Liver (tissue), 9 donors: ENCODE measurements around the gene KRTAP10-5. TPM values are rescaled to one million over a fixed set of nuclear protein-coding genes. Genes with fewer than 3 reads are reported as not detected.

Experiments
- DNase-seq: peaks from one replicate; pipeline ENCODE4 v3.0.0-alpha.2; 2017; ENCODE audit warnings: low spot score
- H3K27ac ChIP-seq, 2 donors: one replicate each; pipeline ENCODE4 v1.7.0; 2013; ENCODE audit warnings: inconsistent platforms in 2 of 2, low read length in 2 of 2, control low read depth in 1 of 2, low read depth in 1 of 2, mild to moderate bottlenecking in 1 of 2
- H3K27me3 ChIP-seq, 4 donors: one replicate each; pipeline versions ENCODE4 v1.6.1 to v1.7.0; 2013; ENCODE audit warnings: low read length in 3 of 4, inconsistent platforms in 1 of 4, mild to moderate bottlenecking in 1 of 4, moderate library complexity in 1 of 4; ENCODE audit not compliant: control insufficient read depth in 4 of 4, insufficient read depth in 4 of 4
- H3K36me3 ChIP-seq, 4 donors: one replicate each; pipeline versions ENCODE4 v1.6.1 to v1.7.0; 2013; ENCODE audit warnings: low read length in 3 of 4, mild to moderate bottlenecking in 3 of 4, low read depth in 1 of 4, moderate library complexity in 1 of 4; ENCODE audit not compliant: control insufficient read depth in 4 of 4, insufficient read depth in 3 of 4
- H3K4me1 ChIP-seq, 4 donors: one replicate each; pipeline versions ENCODE4 v1.6.1 to v1.7.0; 2013; ENCODE audit warnings: low read length in 3 of 4, mild to moderate bottlenecking in 3 of 4, moderate library complexity in 1 of 4; ENCODE audit not compliant: control insufficient read depth in 4 of 4, insufficient read depth in 4 of 4
- H3K4me3 ChIP-seq, 3 donors: one replicate each; pipeline versions ENCODE4 v1.6.1 to v1.7.0; 2013; ENCODE audit warnings: low read length in 3 of 3, control low read depth in 1 of 3, low read depth in 1 of 3, mild to moderate bottlenecking in 1 of 3
- H3K9ac ChIP-seq, 2 donors: one replicate each; pipeline ENCODE4 v1.7.0; 2013; ENCODE audit warnings: low read length in 2 of 2, mild to moderate bottlenecking in 2 of 2, moderate library complexity in 2 of 2, control low read depth in 1 of 2, low read depth in 1 of 2
- H3K9me3 ChIP-seq, 4 donors: one replicate each; pipeline versions ENCODE4 v1.6.1 to v1.7.0; 2013; ENCODE audit warnings: low read length in 3 of 4; ENCODE audit not compliant: control insufficient read depth in 4 of 4
- CTCF ChIP-seq: fragments of 150-350 bp; IDR thresholded peaks from 2 replicates; pipeline ENCODE4 v1.5.1; 2017; ENCODE audit warnings: improper control_type of control experiment, low read depth, low read length; ENCODE audit not compliant: missing input control
- FOXA2 ChIP-seq: IDR thresholded peaks from 2 replicates; pipeline ENCODE4 v1.6.1; 2016; ENCODE audit warnings: antibody characterized with exemption
- GABPA ChIP-seq, 2 donors: IDR thresholded peaks in 1 of 2; conservative IDR thresholded peaks in 1 of 2; 2 replicates each; pipeline ENCODE4 v1.6.1; 2016; ENCODE audit warnings: antibody characterized with exemption in 2 of 2, mild to moderate bottlenecking in 1 of 2, moderate library complexity in 1 of 2
- HNF4G ChIP-seq: IDR thresholded peaks from 2 replicates; pipeline ENCODE4 v1.6.1; 2016; ENCODE audit warnings: antibody characterized with exemption
- NR2F2 ChIP-seq: IDR thresholded peaks from 2 replicates; pipeline ENCODE4 v1.6.1; 2016; ENCODE audit warnings: antibody characterized with exemption
- REST ChIP-seq: IDR thresholded peaks from 2 replicates; pipeline ENCODE4 v1.6.1; 2016; ENCODE audit warnings: antibody characterized with exemption, mild to moderate bottlenecking
- RXRA ChIP-seq, 2 donors: IDR thresholded peaks; 2 replicates each; pipeline ENCODE4 v1.6.1; 2017 to 2018; ENCODE audit warnings: antibody characterized with exemption in 2 of 2, mild to moderate bottlenecking in 1 of 2
- SP1 ChIP-seq: IDR thresholded peaks from 2 replicates; pipeline ENCODE4 v1.6.1; 2018; ENCODE audit warnings: antibody characterized with exemption, mild to moderate bottlenecking
- YY1 ChIP-seq: IDR thresholded peaks from 2 replicates; pipeline ENCODE4 v1.6.1; 2016; ENCODE audit warnings: antibody characterized with exemption, mild to moderate bottlenecking
- ZBTB33 ChIP-seq: IDR thresholded peaks from 2 replicates; pipeline ENCODE4 v1.6.1; 2016; ENCODE audit warnings: antibody characterized with exemption
- WGBS: extraction: QIAGEN DNeasy Blood & Tissue Kit; methylation state at CpG from one replicate; pipeline ENCODE4 v1.1.7; 2013; 5-methylcytosine and 5-hydroxymethylcytosine counted together
- polyA plus RNA-seq, 2 donors: library from polyadenylated mRNA; stranded (reverse) in 1 of 2; unstranded in 1 of 2; fragments of 200-250 nt in 1 of 2; fragments of >200 nt in 1 of 2; fragmentation: Nextera tagmentation in 1 of 2; extraction: Ambion mirVana in 1 of 2; gene quantifications; one replicate each; pipeline versions ENCODE4 v1.2.1 to v1.2.3, GENCODE V29; 2013 to 2015
- total RNA-seq, 2 donors: library from RNA; depleted of rRNA; stranded (reverse); fragments of >200 nt; gene quantifications; one replicate each; pipeline ENCODE4 v1.2.3, GENCODE V29; 2014
- TF ChIP-seq, protein P1 (sequence below): IDR thresholded peaks from 2 replicates; pipeline ENCODE4 v1.6.1; 2016; ENCODE audit warnings: antibody characterized with exemption
- donor health status: healthy.
- donor health status: healthy.
- donor health status: healthy.
- donor health status: healthy.
- donor health status: healthy.

The KRTAP10-5 gene
- total and polyA plus RNA-seq, 4 donors: not detected

GRCh38 chr21:44579056-44579832 lies 1.2 kb downstream of the KRTAP10-5 start:
- peak; percentile 14 for DNase-seq
- Histone ChIP-seq H3K27me3 (no peaks in the 10 kb centered on the region), H3K9me3 (peaks cover 0 to 4% (median 2%) of the 10 kb centered on the region in 4 donors), H3K4me3 (no peak overlapping the region), H3K9ac (no peak overlapping the region), H3K36me3 (no peaks in the 10 kb centered on the region), H3K27ac (no peak overlapping the region), H3K4me1 (peaks cover 0 to 13% (median 3%) of the 10 kb centered on the region in 4 donors)
- no peak for TF ChIP-seq YY1
- TF ChIP-seq ZBTB33: no peak
- 84% methylated on average over 22 of the region's 22 CpGs for WGBS

GRCh38 chr21:44578371-44579055 lies 1.9 kb downstream of the KRTAP10-5 start:
- Histone ChIP-seq H3K9ac (no peak overlapping the region), H3K36me3 (no peaks in the 10 kb centered on the region), H3K27me3 (no peaks in the 10 kb centered on the region), H3K9me3 (peaks cover 0 to 4% (median 2%) of the 10 kb centered on the region in 4 donors), H3K4me1 (peaks cover 0 to 13% (median 3%) of the 10 kb centered on the region in 4 donors), H3K4me3 (no peak overlapping the region), H3K27ac (no peak overlapping the region)
- TF ChIP-seq GABPA (IDR thresholded peaks at IDR 0.05 in 1 of 2, conservative IDR thresholded peaks at IDR 0.05 in 1 of 2) (no peak), CTCF (no peak), FOXA2 (no peak), ZBTB33 (no peak), HNF4G (no peak), NR2F2 (no peak), SP1 (no peak), RXRA (IDR thresholded peaks at IDR 0.05) (no peak), REST (no peak), YY1 (no peak)
- TF ChIP-seq, protein P1, sequence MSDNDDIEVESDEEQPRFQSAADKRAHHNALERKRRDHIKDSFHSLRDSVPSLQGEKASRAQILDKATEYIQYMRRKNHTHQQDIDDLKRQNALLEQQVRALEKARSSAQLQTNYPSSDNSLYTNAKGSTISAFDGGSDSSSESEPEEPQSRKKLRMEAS: no peak
- 95% methylated on average over 17 of the region's 17 CpGs for WGBS
- DNase-seq: peak; percentile 24
